ENCODE measurements around the gene KCMF1. TPM values are rescaled to one million over a fixed set of nuclear protein-coding genes. Genes with fewer than 3 reads are reported as not detected.
A peak's percentile ranks its signal among the peaks of the same experiment; 100 is the strongest.

The KCMF1 gene
- total RNA-seq, 1 donor from 2014 or later = 105 TPM

DNA sequence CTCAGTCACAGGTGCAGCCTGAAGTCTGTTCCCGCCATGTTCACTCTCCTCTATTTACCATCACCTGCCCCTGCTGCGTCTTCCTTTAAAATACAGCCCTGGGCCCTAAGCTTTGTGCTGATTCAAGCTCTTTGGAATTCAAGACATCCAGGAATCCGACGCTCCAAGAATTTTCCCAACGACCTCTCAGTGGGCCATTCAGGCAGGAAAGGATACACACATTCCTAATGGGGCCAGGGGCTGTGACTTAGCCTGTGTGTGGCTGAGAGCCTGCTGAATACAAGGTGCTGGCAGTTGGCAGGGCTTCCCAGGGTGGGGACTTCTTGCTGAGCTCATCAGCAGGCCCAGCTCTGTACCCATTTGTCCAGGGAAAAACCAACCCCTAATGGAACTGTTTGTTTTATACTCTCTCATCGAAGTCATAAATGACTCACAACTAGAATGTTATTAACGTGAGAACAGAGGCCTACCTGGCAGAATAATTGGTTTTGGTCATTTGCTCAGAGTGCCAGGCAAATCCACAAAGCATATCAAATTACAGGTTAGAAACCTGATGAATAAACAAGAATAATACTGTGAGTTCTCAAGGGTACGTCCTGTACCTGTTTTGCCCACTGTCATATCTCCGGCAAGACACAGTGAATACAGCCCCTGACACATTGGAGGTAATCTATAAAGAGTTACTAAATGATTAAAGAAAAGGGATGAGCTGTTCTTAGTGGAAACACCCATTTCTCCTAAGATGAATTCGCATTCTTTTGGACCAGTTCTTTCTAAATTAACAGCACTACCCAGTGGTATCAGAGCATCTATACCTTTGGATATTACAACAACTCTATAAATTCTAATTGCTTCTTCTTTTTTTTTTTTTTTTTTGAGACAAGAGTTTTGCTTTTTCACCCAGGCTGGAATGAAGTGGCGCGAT is 12.6 kb upstream of the KCMF1 start:
- FAIRE-seq (no peak), DNase-seq (ENCODE audit: low read depth) (peak; percentile 96)
- Histone ChIP-seq H3K9me3 (ENCODE audit: insufficient read depth, low read depth, low read length) (no peaks in the 10 kb centered on the region), H3K4me1 (ENCODE audit: insufficient read depth, low read length) (peaks cover 28% of the 10 kb centered on the region), H3K27ac (ENCODE audit: low read depth, low read length) (peak overlapping the region; percentile 91), H4K20me1 (ENCODE audit: insufficient read depth, low read length) (peaks cover 7% of the 10 kb centered on the region), H3K79me2 (ENCODE audit: insufficient read depth, low read length) (peaks cover 6% of the 10 kb centered on the region), H3K4me2 (ENCODE audit: low read length) (peak overlapping the region; percentile 66), H3K27me3 (ENCODE audit: insufficient read depth, low read length) (no peaks in the 10 kb centered on the region), H3K36me3 (ENCODE audit: insufficient read depth, low read length) (peaks cover under 1% of the 10 kb centered on the region), H3K9ac (ENCODE audit: low read length) (peak overlapping the region; percentile 61), H3K4me3 (ENCODE audit: insufficient read depth, low read depth, low read length) (no peak overlapping the region), H2AFZ (ENCODE audit: low read depth, low read length) (no peak overlapping the region)
- Mint-ChIP-seq H3K27me3 (ENCODE audit: low read depth, unreplicated experiment) (no peaks in the 10 kb centered on the region), H3K4me3 (ENCODE audit: unreplicated experiment) (no peak overlapping the region), H3K4me1 (ENCODE audit: low read depth, unreplicated experiment) (peaks cover 27% of the 10 kb centered on the region), H3K36me3 (ENCODE audit: low read depth, unreplicated experiment) (no peaks in the 10 kb centered on the region), H3K27ac (ENCODE audit: unreplicated experiment) (peak overlapping the region; percentile 98), H3K9me3 (ENCODE audit: unreplicated experiment) (no peaks in the 10 kb centered on the region)
- TF ChIP-seq, protein P1, sequence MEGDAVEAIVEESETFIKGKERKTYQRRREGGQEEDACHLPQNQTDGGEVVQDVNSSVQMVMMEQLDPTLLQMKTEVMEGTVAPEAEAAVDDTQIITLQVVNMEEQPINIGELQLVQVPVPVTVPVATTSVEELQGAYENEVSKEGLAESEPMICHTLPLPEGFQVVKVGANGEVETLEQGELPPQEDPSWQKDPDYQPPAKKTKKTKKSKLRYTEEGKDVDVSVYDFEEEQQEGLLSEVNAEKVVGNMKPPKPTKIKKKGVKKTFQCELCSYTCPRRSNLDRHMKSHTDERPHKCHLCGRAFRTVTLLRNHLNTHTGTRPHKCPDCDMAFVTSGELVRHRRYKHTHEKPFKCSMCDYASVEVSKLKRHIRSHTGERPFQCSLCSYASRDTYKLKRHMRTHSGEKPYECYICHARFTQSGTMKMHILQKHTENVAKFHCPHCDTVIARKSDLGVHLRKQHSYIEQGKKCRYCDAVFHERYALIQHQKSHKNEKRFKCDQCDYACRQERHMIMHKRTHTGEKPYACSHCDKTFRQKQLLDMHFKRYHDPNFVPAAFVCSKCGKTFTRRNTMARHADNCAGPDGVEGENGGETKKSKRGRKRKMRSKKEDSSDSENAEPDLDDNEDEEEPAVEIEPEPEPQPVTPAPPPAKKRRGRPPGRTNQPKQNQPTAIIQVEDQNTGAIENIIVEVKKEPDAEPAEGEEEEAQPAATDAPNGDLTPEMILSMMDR (IDR thresholded peaks at IDR 0.05; ENCODE audit: insufficient read depth, low read depth, low read length) = no peak
- no peak for TF ChIP-seq EZH2 (IDR thresholded peaks at IDR 0.05; ENCODE audit: insufficient read depth, low read length)

DNA sequence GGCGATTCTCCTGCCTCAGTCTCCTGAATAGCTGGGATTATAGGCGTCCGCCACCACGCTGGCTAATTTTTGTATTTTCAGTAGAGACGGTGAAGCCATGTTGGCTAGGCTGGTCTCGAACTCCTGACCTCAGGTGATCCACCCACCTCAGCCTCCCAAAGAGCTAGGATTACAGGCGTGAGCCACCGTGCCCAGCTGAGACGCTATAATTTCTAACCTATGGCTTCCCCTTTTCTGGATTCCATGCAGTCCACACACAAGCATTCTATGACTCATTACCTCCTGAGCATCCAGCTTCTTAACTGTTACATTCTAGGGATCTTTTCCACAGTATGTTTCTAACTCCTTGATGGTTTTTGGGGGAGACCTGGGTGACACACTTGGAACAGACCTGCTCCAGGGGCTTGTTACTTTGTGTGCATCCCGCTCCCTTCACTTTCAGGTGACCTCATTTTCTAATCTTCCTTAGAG is 11.8 kb upstream of the KCMF1 start:
- no peak for TF ChIP-seq EZH2 (IDR thresholded peaks at IDR 0.05; ENCODE audit: insufficient read depth, low read length)
- TF ChIP-seq, protein P1 (IDR thresholded peaks at IDR 0.05; ENCODE audit: insufficient read depth, low read depth, low read length) = no peak
- H3K36me3 Mint-ChIP-seq (ENCODE audit: low read depth, unreplicated experiment) = peaks cover 7% of the 10 kb centered on the region
- Histone ChIP-seq H3K79me2 (ENCODE audit: insufficient read depth, low read length) (peaks cover 8% of the 10 kb centered on the region), H3K27ac (ENCODE audit: low read depth, low read length) (peak overlapping the region; percentile 91), H3K4me3 (ENCODE audit: insufficient read depth, low read depth, low read length) (no peak overlapping the region), H4K20me1 (ENCODE audit: insufficient read depth, low read length) (peaks cover 13% of the 10 kb centered on the region), H3K9me3 (ENCODE audit: insufficient read depth, low read depth, low read length) (no peaks in the 10 kb centered on the region), H3K4me1 (ENCODE audit: insufficient read depth, low read length) (peaks cover 35% of the 10 kb centered on the region), H3K36me3 (ENCODE audit: insufficient read depth, low read length) (peaks cover 3% of the 10 kb centered on the region), H3K9ac (ENCODE audit: low read length) (peak overlapping the region; percentile 61), H3K4me2 (ENCODE audit: low read length) (peak overlapping the region; percentile 66), H2AFZ (ENCODE audit: low read depth, low read length) (no peak overlapping the region), H3K27me3 (ENCODE audit: insufficient read depth, low read length) (no peaks in the 10 kb centered on the region)
- H3K4me3 Mint-ChIP-seq (ENCODE audit: unreplicated experiment) = peak overlapping the region; percentile 47
- H3K27ac Mint-ChIP-seq (ENCODE audit: unreplicated experiment) = peak overlapping the region; percentile 98
- DNase-seq (ENCODE audit: low read depth) (peak; percentile 89), FAIRE-seq (no peak)
- H3K27me3 Mint-ChIP-seq (ENCODE audit: low read depth, unreplicated experiment) = no peaks in the 10 kb centered on the region
- H3K9me3 Mint-ChIP-seq (ENCODE audit: unreplicated experiment) = no peaks in the 10 kb centered on the region
- peaks cover 34% of the 10 kb centered on the region for H3K4me1 Mint-ChIP-seq (ENCODE audit: low read depth, unreplicated experiment)
